Hepatocyte (in vitro differentiated cells): Measurements from ENCODE around the gene GALNTL6. TPM values are rescaled to one million over a fixed set of nuclear protein-coding genes. Genes with fewer than 3 reads are reported as not detected.
"Not testable (repeated sequence)": the region's sequence is repeated elsewhere in the genome, so short reads cannot be mapped to it uniquely, and the experiment has no call there.

ENCODE experiments used
- DNase-seq: peaks from one replicate; pipeline ENCODE4 v3.0.0-alpha.2; 2016; ENCODE audit warnings: low spot score
- H2AFZ ChIP-seq: fragments of 200-600 bp; sonication (generic); 2 replicates; pipeline ENCODE4 v1.6.0; 2016; ENCODE audit warnings: antibody characterized with exemption, mild to moderate bottlenecking
- H3K27ac ChIP-seq: fragments of 200-600 bp; sonication (generic); 2 replicates; pipeline ENCODE4 v1.5.1; 2016; ENCODE audit warnings: mild to moderate bottlenecking
- H3K27me3 ChIP-seq: fragments of 200-600 bp; sonication (generic); 2 replicates; pipeline ENCODE4 v1.6.1; 2016
- H3K36me3 ChIP-seq: fragments of 200-600 bp; sonication (generic); replicated peaks from 2 replicates; pipeline ENCODE4 v1.5.1; 2016; ENCODE audit warnings: low read depth; ENCODE audit not compliant: insufficient read depth
- H3K4me1 ChIP-seq: fragments of 200-600 bp; sonication (generic); 2 replicates; pipeline ENCODE4 v1.5.1; 2016; ENCODE audit warnings: mild to moderate bottlenecking, moderate library complexity; ENCODE audit not compliant: insufficient read depth
- H3K4me2 ChIP-seq: fragments of 200-600 bp; sonication (generic); 2 replicates; pipeline ENCODE4 v1.6.0; 2016
- H3K4me3 ChIP-seq: fragments of 200-600 bp; sonication (generic); 2 replicates; pipeline ENCODE4 v1.5.1; 2016; ENCODE audit warnings: mild to moderate bottlenecking
- H3K79me2 ChIP-seq: fragments of 200-600 bp; sonication (generic); 2 replicates; pipeline ENCODE4 v1.6.0; 2017; ENCODE audit warnings: mild to moderate bottlenecking
- H3K9me2 ChIP-seq: fragments of 200-600 bp; sonication (generic); replicated peaks from 2 replicates; pipeline ENCODE4 v1.6.0; 2017; ENCODE audit warnings: mild to moderate bottlenecking; ENCODE audit not compliant: insufficient read depth
- H3K9me3 ChIP-seq: fragments of 200-600 bp; sonication (generic); 2 replicates; pipeline ENCODE4 v1.5.1; 2016; ENCODE audit warnings: low read depth, mild to moderate bottlenecking
- H4K20me1 ChIP-seq: fragments of 200-600 bp; sonication (generic); 2 replicates; pipeline ENCODE4 v1.6.0; 2016; ENCODE audit warnings: mild to moderate bottlenecking; ENCODE audit not compliant: insufficient read depth, poor library complexity, severe bottlenecking
- CTCF ChIP-seq: fragments of 200-600 bp; sonication (generic); IDR thresholded peaks from 2 replicates; pipeline ENCODE4 v1.5.1; 2016; ENCODE audit warnings: antibody characterized with exemption, mild to moderate bottlenecking; ENCODE audit not compliant: poor library complexity
- EZH2 ChIP-seq: fragments of 200-600 bp; sonication (generic); IDR thresholded peaks from 2 replicates; pipeline ENCODE4 v1.6.1; 2016; ENCODE audit warnings: antibody characterized with exemption, mild to moderate bottlenecking, borderline replicate concordance
- EZH2phosphoT487 ChIP-seq: fragments of 200-600 bp; sonication (generic); IDR thresholded peaks from one replicate; pipeline ENCODE4 v1.6.1; 2018; ENCODE audit warnings: antibody characterized with exemption, mild to moderate bottlenecking, low read depth, moderate library complexity; ENCODE audit not compliant: unreplicated experiment, severe bottlenecking
- WGBS: methylation state at CpG from one replicate; pipeline ENCODE4 v1.1.6; 2016; ENCODE audit warnings: low lambda C conversion rate; ENCODE audit errors: missing lambda C conversion rate; 5-methylcytosine and 5-hydroxymethylcytosine counted together
- polyA plus RNA-seq: library from polyadenylated mRNA; unstranded; fragments of >200 nt; fragmentation: Nextera tagmentation; extraction: Ambion mirVana; gene quantifications from 2 replicates; pipeline ENCODE4 v1.2.1, GENCODE V29; 2016
- total RNA-seq: library from RNA; depleted of rRNA; stranded (reverse); fragments of >200 nt; gene quantifications from 2 replicates; pipeline ENCODE4 v1.2.3, GENCODE V29; 2014

GALNTL6 gene
- total and polyA plus RNA-seq, 2 experiments from 2014 or later = 0.53 to 0.74 TPM

GRCh38 chr4:173017802-173018201 is 1204.6 kb downstream of the GALNTL6 start:
- H3K36me3 ChIP-seq = no peaks in the 10 kb centered on the region
- H3K79me2 ChIP-seq = no peaks in the 10 kb centered on the region
- no peak overlapping the region for H3K27ac ChIP-seq
- no peak for TF ChIP-seq CTCF
- no peak for TF ChIP-seq EZH2phosphoT487
- no peak for TF ChIP-seq EZH2
- no peak overlapping the region for H3K4me2 ChIP-seq
- H3K27me3 ChIP-seq = no peaks in the 10 kb centered on the region
- no peaks in the 10 kb centered on the region for H3K9me2 ChIP-seq
- H3K4me1 ChIP-seq = no peaks in the 10 kb centered on the region
- no peak overlapping the region for H2AFZ ChIP-seq
- H3K9me3 ChIP-seq = no peaks in the 10 kb centered on the region
- H4K20me1 ChIP-seq = no peaks in the 10 kb centered on the region
- H3K4me3 ChIP-seq = no peak overlapping the region
- no peak for DNase-seq

- no peaks in the 10 kb centered on the region for H3K9me2 ChIP-seq
- no peak for TF ChIP-seq EZH2phosphoT487
- TF ChIP-seq CTCF = no peak
- TF ChIP-seq EZH2 = no peak
- no peak overlapping the region for H3K4me3 ChIP-seq
- H2AFZ ChIP-seq = no peak overlapping the region
- no peaks in the 10 kb centered on the region for H4K20me1 ChIP-seq
- H3K36me3 ChIP-seq = no peaks in the 10 kb centered on the region
- no peaks in the 10 kb centered on the region for H3K27me3 ChIP-seq
- 84% methylated on average over 3 of the region's 3 CpGs for WGBS
- H3K4me1 ChIP-seq = no peaks in the 10 kb centered on the region
- H3K79me2 ChIP-seq = no peaks in the 10 kb centered on the region
- H3K27ac ChIP-seq = no peak overlapping the region
- no peak overlapping the region for H3K4me2 ChIP-seq
- DNase-seq = no peak
- H3K9me3 ChIP-seq = no peaks in the 10 kb centered on the region
Measured at GRCh38 chr4:173018446-173018845, 1205.2 kb downstream of the GALNTL6 start.

GRCh38 chr4:173019664-173020063 is 1206.5 kb downstream of the GALNTL6 start:
- no peak overlapping the region for H3K4me2 ChIP-seq
- no peaks in the 10 kb centered on the region for H3K9me3 ChIP-seq
- H2AFZ ChIP-seq = no peak overlapping the region
- H3K36me3 ChIP-seq = no peaks in the 10 kb centered on the region
- no peak overlapping the region for H3K4me3 ChIP-seq
- no peaks in the 10 kb centered on the region for H3K4me1 ChIP-seq
- WGBS = 84% methylated on average over 3 of the region's 3 CpGs
- no peak overlapping the region for H3K27ac ChIP-seq
- no peaks in the 10 kb centered on the region for H3K9me2 ChIP-seq
- H3K27me3 ChIP-seq = no peaks in the 10 kb centered on the region
- DNase-seq = no peak
- TF ChIP-seq CTCF (no peak), EZH2 (no peak), EZH2phosphoT487 (no peak)
- no peaks in the 10 kb centered on the region for H3K79me2 ChIP-seq
- H4K20me1 ChIP-seq = no peaks in the 10 kb centered on the region

GRCh38 chr4:173021746-173022573 is 1208.8 kb downstream of the GALNTL6 start:
- WGBS = 92% methylated on average over 7 of the region's 7 CpGs
- H3K9me2 ChIP-seq, H3K27ac ChIP-seq, H3K27me3 ChIP-seq, H4K20me1 ChIP-seq, H3K9me3 ChIP-seq, H3K79me2 ChIP-seq, H3K4me1 ChIP-seq, DNase-seq, H3K36me3 ChIP-seq, H3K4me2 ChIP-seq, H3K4me3 ChIP-seq, H2AFZ ChIP-seq: not testable (repeated sequence)
